ENCODE measurements around the gene RNF141.

The RNF141 gene

DNA sequence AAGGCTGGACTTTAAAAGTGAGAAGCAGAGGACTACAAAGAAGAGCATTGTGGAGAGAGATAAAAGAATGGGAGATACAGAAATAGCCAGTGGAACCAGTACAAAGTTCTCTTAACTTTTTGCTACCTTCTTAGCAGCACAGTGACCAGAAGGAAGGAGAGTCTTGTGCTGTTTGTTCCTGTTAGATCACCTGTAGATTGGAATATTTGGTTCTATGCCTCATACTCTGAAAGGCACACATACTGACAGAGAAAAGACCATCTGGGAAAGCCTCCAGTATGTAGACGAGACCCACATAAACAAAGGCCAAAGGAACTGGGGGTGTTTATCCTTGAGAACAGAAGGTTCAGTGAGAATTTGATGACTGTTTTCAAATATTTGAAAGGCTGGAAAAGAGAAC, 18.7 kb downstream of the RNF141 start:
- no peak for DNase-seq (ENCODE audit: low read depth)

DNA sequence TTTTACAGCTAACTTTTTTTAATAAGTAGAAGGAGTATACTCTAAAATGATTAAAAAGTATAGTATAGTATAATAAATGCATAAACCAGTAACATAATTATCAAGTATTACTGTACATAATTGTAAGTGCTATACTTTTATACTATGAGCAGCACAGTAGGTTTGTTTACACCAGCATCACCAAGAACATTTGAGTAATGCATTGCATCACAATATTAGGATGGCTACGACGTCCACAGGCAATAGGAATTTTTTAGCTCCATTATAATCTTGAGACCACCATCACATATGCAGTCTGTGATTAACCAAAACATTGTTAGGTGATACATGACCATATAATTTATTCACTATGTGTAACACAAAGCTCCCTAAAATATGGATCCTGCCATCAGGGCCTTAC, 20.4 kb downstream of the RNF141 start:
- DNase-seq (ENCODE audit: low read depth) = no peak

DNA sequence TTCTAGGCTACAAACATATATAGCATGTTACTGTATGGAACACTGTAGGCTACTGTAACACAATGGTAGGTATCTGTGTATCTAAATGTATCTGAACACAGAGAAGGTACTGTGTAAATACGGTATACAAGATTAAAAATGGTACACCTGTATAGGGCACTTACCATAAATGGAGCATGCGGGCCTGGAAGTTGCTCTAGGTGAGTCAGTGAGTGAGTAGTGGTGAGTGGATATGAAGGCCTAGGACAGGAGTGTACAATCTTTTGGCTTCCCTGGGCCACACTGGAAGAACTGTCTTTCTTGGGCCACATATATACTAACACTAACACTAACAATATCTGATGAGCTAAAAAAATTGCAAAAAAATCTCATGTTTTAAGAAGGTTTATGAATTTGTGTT, 21.4 kb downstream of the RNF141 start:
- DNase-seq (ENCODE audit: low read depth) = no peak

GRCh38 chr11:10518891-10519290, 22.1 kb downstream of the RNF141 start:
- DNase-seq (ENCODE audit: low read depth) = no peak

GRCh38 chr11:10518123-10518522, 22.9 kb downstream of the RNF141 start:
- no peak for DNase-seq (ENCODE audit: low read depth)

DNA sequence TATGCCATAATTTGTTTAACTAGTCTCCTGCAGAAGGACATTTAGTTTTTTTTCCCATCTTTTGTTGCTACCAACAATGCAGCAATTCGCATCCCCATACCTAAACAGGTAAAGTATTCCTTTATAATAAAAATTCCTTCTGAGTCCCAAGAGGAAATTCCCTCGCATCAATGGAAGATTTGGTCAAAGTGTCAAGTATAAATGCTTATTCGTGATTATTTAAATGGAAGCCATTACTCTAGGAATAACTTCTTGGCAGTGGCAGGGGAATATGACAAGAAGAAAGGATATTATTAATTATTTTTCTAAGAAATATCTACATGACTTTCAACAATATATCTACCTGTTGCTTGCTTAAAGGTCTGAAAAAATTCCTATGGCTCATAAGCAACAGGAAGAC, 25.6 kb downstream of the RNF141 start:
- DNase-seq (ENCODE audit: low read depth) = no peak

DNA sequence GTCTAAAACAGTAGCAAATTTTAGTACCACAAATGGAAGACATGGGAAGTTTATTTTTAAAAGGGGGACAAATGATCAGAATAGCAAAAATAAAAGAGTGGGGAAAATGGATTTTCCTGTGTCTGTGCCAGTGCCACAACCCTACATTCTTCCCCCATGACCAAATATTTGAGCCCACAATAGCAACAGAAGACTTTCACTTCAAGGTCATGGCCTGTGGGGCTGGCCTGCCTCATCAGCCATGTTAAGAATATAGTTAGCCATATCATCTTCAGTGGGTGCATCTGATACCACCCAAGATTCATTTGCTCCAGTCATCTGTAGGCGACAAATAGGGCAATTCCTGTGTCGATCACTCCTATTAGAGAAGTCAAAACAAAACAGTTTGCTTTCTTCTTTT, 26.3 kb downstream of the RNF141 start:
- DNase-seq (ENCODE audit: low read depth) = no peak

- DNase-seq (ENCODE audit: low read depth) = no peak
These were observed 26.8 kb downstream of the RNF141 start for GRCh38 chr11:10514202-10514601.

DNA sequence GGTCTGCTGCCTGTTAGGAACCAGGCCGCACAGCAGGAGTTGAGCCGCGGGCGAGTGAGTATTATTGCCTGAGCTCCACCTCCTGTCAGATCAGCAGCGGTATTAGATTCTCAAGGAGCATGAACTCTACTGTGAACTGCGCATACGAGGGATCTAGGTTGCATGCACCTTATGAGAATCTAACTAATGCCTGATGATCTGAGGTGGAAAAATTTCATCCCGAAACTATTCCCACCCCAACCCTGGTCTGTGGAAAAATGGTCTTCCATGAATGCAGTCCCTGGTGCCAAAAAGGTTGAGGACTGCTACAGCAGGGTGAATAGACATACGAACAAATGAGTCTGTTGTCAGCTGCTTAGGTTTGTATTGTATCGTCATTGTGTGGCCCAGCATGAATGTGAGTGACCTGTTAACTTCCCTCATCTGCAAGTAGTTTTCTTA, 29.8 kb downstream of the RNF141 start:
- no peak for DNase-seq (ENCODE audit: low read depth)

GRCh38 chr11:10506008-10506370, 35.0 kb downstream of the RNF141 start:
- DNase-seq (ENCODE audit: low read depth) = no peak

DNA sequence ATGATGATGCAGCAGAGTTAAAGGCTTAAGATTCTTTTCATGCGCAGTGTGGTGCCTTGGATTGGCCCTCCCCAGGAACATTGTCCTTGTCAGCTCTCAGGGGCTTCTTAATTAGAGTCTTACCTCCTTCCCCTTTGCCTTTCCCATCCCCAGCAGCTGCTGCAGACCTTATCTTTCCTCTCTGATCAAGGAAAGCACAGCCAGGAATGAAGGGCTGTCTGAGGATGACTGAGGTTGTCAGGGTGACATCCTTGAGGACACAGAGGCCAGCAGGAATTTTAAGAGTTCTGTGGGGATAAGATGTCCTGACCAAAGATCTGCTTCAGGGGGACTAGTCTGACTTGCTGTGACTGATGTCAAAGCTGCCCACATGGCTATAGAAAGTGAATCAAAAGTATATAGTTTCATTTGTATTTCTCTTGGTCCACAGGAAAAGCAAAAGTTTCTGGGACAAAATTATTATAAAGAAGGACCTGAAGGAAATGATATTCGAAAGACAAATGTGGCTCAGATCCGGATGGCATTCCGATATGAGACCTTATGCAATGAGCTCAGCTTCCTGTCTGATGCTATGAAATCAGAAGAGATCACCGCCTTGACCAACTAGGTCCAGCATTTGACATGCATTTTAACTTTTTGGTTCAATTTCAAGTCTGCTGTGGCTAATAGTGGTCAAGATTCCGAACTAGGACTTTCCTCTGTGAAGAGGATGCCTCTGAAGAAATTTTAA, 35.5 kb downstream of the RNF141 start:
- no peak for DNase-seq (ENCODE audit: low read depth)

DNA sequence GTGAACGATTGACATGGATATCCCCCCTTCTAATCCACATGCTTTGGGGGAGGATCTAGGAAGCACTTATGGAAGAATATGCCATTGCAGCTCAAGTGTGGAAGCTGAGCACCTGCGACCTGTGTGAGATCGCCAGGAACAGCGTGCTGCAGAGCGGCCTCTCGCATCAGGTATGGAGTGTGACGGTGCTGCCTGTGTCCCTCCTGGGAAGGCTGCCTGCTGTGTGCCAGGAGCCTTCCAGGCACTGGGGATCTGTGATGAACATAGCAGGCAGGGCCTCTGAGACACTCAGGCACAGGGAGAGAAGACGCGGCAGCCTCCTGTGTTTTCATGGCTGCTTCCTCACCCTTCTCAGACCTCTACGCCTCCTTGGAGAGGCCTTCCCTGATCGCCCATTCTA, 36.5 kb downstream of the RNF141 start:
- no peak for DNase-seq (ENCODE audit: low read depth)

DNA sequence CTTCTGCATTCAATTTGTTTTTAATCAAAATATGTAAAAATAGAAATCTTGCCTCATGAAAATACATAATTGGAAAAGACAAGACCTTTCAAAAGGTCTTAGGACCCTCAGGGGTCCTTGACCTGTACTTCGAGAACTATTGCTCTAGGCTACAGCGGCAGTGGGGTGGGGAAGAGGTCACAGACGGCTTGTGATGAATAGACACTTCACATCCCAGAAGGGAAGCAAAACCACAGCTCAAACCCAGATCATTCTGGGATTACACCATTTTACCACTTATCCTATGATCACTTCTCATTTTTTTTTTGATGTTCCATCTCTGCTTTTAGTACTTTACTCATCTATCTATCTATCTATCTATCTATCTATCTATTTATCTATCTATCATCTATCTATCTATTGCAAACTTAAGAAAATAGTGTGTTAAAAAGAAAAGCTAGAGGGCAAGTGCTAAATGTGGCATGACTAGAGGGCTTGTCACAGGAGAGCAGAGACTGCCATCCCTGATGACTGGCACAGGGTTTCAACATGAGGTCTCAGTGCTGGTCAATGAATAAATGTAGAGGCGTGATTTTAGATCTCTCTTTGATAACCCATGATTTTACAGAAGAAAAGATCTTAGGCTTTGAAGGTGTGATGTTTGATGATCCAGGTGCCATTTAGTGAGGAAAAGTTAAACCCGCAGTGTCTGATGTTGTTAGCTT, 37.1 kb downstream of the RNF141 start:
- DNase-seq (ENCODE audit: low read depth) = no peak

- DNase-seq (ENCODE audit: low read depth) = no peak
These were observed 37.8 kb downstream of the RNF141 start for GRCh38 chr11:10503221-10503620.

DNA sequence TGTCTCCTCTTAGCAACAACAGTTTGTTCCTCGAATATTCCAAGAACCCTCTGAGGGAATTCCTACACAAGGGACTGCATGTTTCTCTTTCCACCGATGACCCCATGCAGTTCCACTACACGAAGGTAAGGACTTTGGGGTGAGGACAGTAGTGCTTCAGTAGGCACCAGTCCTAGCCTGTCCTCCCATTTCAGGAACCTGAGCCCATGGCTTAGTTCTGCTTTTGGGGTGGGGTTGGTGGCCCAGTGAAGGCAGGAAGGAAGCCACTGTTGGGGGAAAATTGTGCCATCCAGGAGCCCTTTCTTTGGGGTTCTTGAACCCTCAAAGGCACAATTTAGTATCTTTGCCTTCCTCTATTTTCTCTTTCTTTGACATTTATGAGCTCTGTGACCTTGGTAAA, 38.2 kb downstream of the RNF141 start:
- DNase-seq (ENCODE audit: low read depth) = no peak

- DNase-seq (ENCODE audit: low read depth) = no peak
These were observed 38.8 kb downstream of the RNF141 start for GRCh38 chr11:10502065-10502680.

GRCh38 chr11:10500757-10501684, 40.0 kb downstream of the RNF141 start:
- DNase-seq (ENCODE audit: low read depth) = no peak

GRCh38 chr11:10499874-10500601, 40.9 kb downstream of the RNF141 start:
- no peak for DNase-seq (ENCODE audit: low read depth)

DNA sequence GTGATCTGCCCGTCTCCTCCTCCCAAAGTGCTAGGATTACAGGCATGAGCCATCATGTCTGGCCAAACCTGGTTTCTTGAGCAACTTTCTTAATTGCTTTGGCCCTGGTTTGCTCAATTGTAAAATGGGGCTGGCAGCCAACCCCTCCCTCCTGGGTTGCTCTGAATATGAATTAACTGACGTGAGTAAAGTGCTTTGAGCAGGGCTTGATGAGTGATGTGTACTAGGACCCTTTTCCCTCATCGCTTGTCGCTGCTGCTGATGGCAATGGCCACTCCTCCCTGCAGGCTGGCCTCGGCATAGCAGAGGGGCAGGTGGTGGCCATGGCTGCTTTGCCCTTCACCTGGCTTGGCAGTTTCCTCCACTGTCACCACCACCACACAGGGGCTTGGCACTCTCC, 41.5 kb downstream of the RNF141 start:
- no peak for DNase-seq (ENCODE audit: low read depth)

- no peak for DNase-seq (ENCODE audit: low read depth)
These were observed 42.3 kb downstream of the RNF141 start for GRCh38 chr11:10498426-10499250.

DNA sequence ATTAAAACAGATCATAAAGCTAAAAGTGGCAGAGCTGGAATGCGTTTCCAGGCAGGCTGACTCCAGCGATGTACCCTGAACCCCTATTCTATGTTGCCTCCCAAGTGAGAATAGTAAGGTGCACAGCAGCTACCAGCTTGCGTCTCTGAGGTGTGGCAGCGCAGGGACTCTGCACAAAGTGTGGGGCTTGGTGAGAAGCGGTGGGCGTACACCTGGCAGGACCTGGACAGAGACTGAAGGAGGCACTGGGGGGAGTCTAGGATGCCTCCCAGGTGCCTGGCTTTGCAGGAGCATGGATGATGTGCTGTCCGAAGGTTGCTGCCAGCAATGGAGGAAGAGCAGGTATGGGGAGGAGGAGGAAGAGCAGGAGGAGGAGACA, 43.0 kb downstream of the RNF141 start:
- no peak for DNase-seq (ENCODE audit: low read depth)
